B cell (primary cell): Measurements from ENCODE around the gene C1orf87. TPM values are rescaled to one million over a fixed set of nuclear protein-coding genes. Genes with fewer than 3 reads are reported as not detected.

ENCODE experiments used
- ATAC-seq: fragments of 200-7000 bp; cut with Tn5 transposase; one replicate; pipeline ENCODE4 v1.10.0; 2021; ENCODE audit warnings: low read depth, mild to moderate bottlenecking, moderate number of reproducible peaks, moderate library complexity
- CTCF ChIA-PET: fragments of 350-600 bp; sonication (Branson Sonifier 250); formaldehyde crosslinking; loops from one replicate; lab custom pipeline; 2021; ENCODE audit warnings: antibody characterized with exemption, inconsistent platforms; lab: Charles Lee
- POLR2A ChIA-PET: fragments of 350-600 bp; sonication (Branson Sonifier 250); formaldehyde crosslinking; loops from one replicate; lab custom pipeline; 2021; ENCODE audit warnings: antibody characterized with exemption; lab: Charles Lee
- DNase-seq: peaks from one replicate; pipeline ENCODE4 v3.0.0; 2013
- H2AFZ ChIP-seq: 2 replicates; pipeline ENCODE4 v1.6.1; 2012; ENCODE audit warnings: mild to moderate bottlenecking, low read depth, low read length; ENCODE audit not compliant: insufficient read depth, poor library complexity, severe bottlenecking
- H3K27ac ChIP-seq, 2 donors: 1 replicate in 1 of 2; 2 replicates in 1 of 2; pipeline ENCODE4 v1.5.1; 2012 to 2013; ENCODE audit warnings: low read length in 2 of 2, mild to moderate bottlenecking in 2 of 2, moderate library complexity in 1 of 2
- H3K27me3 ChIP-seq, 4 experiments: fragments of 200-600 bp in 1 of 4; sonication (generic) in 1 of 4; replicated peaks in 1 of 4; 1 replicate in 2 of 4; 2 replicates in 2 of 4; pipeline versions ENCODE4 v1.6.1 to v1.7.0; 2013 to 2016; ENCODE audit warnings: low read length in 3 of 4, mild to moderate bottlenecking in 2 of 4, mixed read lengths in 1 of 4, moderate library complexity in 1 of 4; ENCODE audit not compliant: insufficient read depth in 4 of 4, control insufficient read depth in 3 of 4; ENCODE audit errors: control extremely low read depth in 1 of 4
- H3K36me3 ChIP-seq, 2 experiments: replicated peaks in 1 of 2; 1 replicate in 1 of 2; 2 replicates in 1 of 2; pipeline versions ENCODE4 v1.6.1 to v1.7.1; 2013; ENCODE audit warnings: low read length in 1 of 2; ENCODE audit not compliant: insufficient read depth in 2 of 2, control insufficient read depth in 1 of 2; ENCODE audit errors: control extremely low read depth in 1 of 2, extremely low read depth in 1 of 2
- H3K4me1 ChIP-seq, 2 donors: fragments of 200-600 bp in 1 of 2; sonication (generic) in 1 of 2; 1 replicate in 1 of 2; 2 replicates in 1 of 2; pipeline versions ENCODE4 v1.5.1 to v1.6.1; 2013 to 2017; ENCODE audit warnings: low read length in 2 of 2; ENCODE audit not compliant: control insufficient read depth in 2 of 2, insufficient read depth in 2 of 2
- H3K4me2 ChIP-seq: replicated peaks from 2 replicates; pipeline ENCODE3; 2012; ENCODE audit warnings: mild to moderate bottlenecking, low read depth, low read length; ENCODE audit not compliant: poor library complexity, severe bottlenecking
- H3K4me3 ChIP-seq, 5 experiments: fragments of 200-600 bp in 1 of 5; sonication (generic) in 1 of 5; 1 replicate in 3 of 5; 2 replicates in 2 of 5; pipeline versions ENCODE4 v1.5.1 to v1.7.0; 2011 to 2016; ENCODE audit warnings: low read length in 4 of 5, mild to moderate bottlenecking in 4 of 5, low read depth in 2 of 5, control low read depth in 1 of 5, moderate library complexity in 1 of 5; ENCODE audit not compliant: insufficient read depth in 1 of 5; ENCODE audit errors: control extremely low read depth in 1 of 5, extremely low read depth in 1 of 5
- H3K79me2 ChIP-seq: fragments of 200-600 bp; sonication (generic); one replicate; pipeline ENCODE4 v1.6.0; 2016; ENCODE audit warnings: low read length; ENCODE audit not compliant: control insufficient read depth, insufficient read depth
- H3K9ac ChIP-seq: fragments of 200-600 bp; sonication (generic); 2 replicates; pipeline ENCODE4 v1.6.1; 2017; ENCODE audit warnings: mild to moderate bottlenecking, low read length, moderate library complexity
- H3K9me3 ChIP-seq, 3 donors: one replicate each; pipeline versions ENCODE4 v1.6.1 to v1.7.1; 2013; ENCODE audit warnings: low read length in 2 of 3; ENCODE audit not compliant: control insufficient read depth in 2 of 3, insufficient read depth in 1 of 3; ENCODE audit errors: control extremely low read depth in 1 of 3
- H4K20me1 ChIP-seq: 2 replicates; pipeline ENCODE4 v1.6.0; 2012; ENCODE audit warnings: mild to moderate bottlenecking, low read length; ENCODE audit not compliant: insufficient read depth, control insufficient read depth, poor library complexity, severe bottlenecking
- H3K27ac Mint-ChIP-seq: one replicate; pipeline ENCODE4 v1.8.0; 2021; ENCODE audit warnings: mixed read lengths
- H3K27me3 Mint-ChIP-seq: one replicate; pipeline ENCODE4 v1.8.0; 2021; ENCODE audit warnings: mixed read lengths
- H3K4me1 Mint-ChIP-seq: one replicate; pipeline ENCODE4 v1.8.0; 2021; ENCODE audit warnings: mixed read lengths
- H3K4me3 Mint-ChIP-seq: one replicate; pipeline ENCODE4 v1.8.0; 2021; ENCODE audit warnings: mixed read lengths
- H3K9me3 Mint-ChIP-seq: one replicate; pipeline ENCODE4 v1.8.0; 2022; ENCODE audit warnings: mixed read lengths; ENCODE audit not compliant: insufficient read depth
- EZH2 ChIP-seq: IDR thresholded peaks from 2 replicates; pipeline ENCODE4 v1.6.1; 2012; ENCODE audit warnings: borderline replicate concordance, low read depth, mild to moderate bottlenecking, moderate library complexity, low read length; ENCODE audit not compliant: insufficient read depth, poor library complexity, severe bottlenecking
- WGBS: methylation state at CpG from one replicate; pipeline ENCODE4 v1.1.5; 2013; ENCODE audit warnings: missing lambda C conversion rate; ENCODE audit not compliant: insufficient coverage; 5-methylcytosine and 5-hydroxymethylcytosine counted together
- intact Hi-C: fragments of 100-400 bp; cut with micrococcal nuclease; formaldehyde crosslinking; loops from one replicate; pipeline ENCODE4 v1.10.0; 2022
- polyA plus RNA-seq: library from polyadenylated mRNA; depleted of rRNA; stranded (reverse); fragments of >200 nt; gene quantifications from 2 replicates; pipeline ENCODE4 v1.2.3, GENCODE V29; 2012
- total RNA-seq, 2 donors: library from RNA; stranded (reverse); fragments of 120-200 nt in 1 of 2; gene quantifications; 1 replicate in 1 of 2; 2 replicates in 1 of 2; pipeline versions ENCODE4 v1.2.3 to v1.2.4, GENCODE V29; 2013 to 2022
- TF ChIP-seq, protein P1 (sequence below): fragments of 200-600 bp; IDR thresholded peaks from one replicate; pipeline ENCODE4 v1.8.0; 2022; ENCODE audit warnings: antibody characterized with exemption, mild to moderate bottlenecking

C1orf87 gene
- total and polyA plus RNA-seq, 2 donors (not counting 1 experiment from before 2014, with no cell fraction given), result not detected

DNA sequence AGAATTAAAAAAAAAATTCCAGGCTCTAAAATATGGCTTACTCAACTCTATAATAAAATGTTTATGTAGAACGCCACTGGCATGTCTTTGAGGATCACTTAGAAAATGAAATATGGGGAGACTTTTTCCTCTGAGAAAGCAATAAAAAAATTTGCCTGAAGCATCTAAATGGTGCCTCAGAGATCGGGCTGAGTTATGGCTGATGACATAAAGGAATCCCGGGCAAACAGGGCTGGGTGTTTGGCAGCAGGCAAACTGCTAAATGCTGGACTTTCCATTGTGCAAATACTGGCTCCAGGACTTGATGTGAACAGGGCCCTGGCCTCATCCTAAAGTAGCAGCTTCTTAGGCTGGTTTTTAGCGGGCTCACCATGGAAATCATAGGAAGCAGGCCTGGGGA, 44.5 kb upstream of the C1orf87 start:
- TF ChIP-seq EZH2, result no peak
- TF ChIP-seq, protein P1, sequence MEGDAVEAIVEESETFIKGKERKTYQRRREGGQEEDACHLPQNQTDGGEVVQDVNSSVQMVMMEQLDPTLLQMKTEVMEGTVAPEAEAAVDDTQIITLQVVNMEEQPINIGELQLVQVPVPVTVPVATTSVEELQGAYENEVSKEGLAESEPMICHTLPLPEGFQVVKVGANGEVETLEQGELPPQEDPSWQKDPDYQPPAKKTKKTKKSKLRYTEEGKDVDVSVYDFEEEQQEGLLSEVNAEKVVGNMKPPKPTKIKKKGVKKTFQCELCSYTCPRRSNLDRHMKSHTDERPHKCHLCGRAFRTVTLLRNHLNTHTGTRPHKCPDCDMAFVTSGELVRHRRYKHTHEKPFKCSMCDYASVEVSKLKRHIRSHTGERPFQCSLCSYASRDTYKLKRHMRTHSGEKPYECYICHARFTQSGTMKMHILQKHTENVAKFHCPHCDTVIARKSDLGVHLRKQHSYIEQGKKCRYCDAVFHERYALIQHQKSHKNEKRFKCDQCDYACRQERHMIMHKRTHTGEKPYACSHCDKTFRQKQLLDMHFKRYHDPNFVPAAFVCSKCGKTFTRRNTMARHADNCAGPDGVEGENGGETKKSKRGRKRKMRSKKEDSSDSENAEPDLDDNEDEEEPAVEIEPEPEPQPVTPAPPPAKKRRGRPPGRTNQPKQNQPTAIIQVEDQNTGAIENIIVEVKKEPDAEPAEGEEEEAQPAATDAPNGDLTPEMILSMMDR, result no peak
- Histone ChIP-seq H3K4me3 (no peak overlapping the region), H3K4me1 (no peaks in the 10 kb centered on the region), H3K27ac (no peak overlapping the region), H3K79me2 (no peaks in the 10 kb centered on the region), H3K36me3 (no peaks in the 10 kb centered on the region), H3K4me2 (no peak overlapping the region), H4K20me1 (no peaks in the 10 kb centered on the region), H3K9me3 (no peaks in the 10 kb centered on the region), H2AFZ (no peak overlapping the region), H3K9ac (no peak overlapping the region), H3K27me3 (no peaks in the 10 kb centered on the region)
- CTCF ChIA-PET, result no interaction called here
- no peak for DNase-seq
- no peaks in the 10 kb centered on the region for H3K4me1 Mint-ChIP-seq
- POLR2A ChIA-PET, result no interaction called here
- H3K27ac Mint-ChIP-seq, result no peak overlapping the region
- no peaks in the 10 kb centered on the region for H3K27me3 Mint-ChIP-seq
- intact Hi-C loops, result no loop called here
- H3K4me3 Mint-ChIP-seq, result no peak overlapping the region
- no peaks in the 10 kb centered on the region for H3K9me3 Mint-ChIP-seq
- WGBS, result 96% methylated on average over 4 of the region's 4 CpGs
- no peak for ATAC-seq

DNA sequence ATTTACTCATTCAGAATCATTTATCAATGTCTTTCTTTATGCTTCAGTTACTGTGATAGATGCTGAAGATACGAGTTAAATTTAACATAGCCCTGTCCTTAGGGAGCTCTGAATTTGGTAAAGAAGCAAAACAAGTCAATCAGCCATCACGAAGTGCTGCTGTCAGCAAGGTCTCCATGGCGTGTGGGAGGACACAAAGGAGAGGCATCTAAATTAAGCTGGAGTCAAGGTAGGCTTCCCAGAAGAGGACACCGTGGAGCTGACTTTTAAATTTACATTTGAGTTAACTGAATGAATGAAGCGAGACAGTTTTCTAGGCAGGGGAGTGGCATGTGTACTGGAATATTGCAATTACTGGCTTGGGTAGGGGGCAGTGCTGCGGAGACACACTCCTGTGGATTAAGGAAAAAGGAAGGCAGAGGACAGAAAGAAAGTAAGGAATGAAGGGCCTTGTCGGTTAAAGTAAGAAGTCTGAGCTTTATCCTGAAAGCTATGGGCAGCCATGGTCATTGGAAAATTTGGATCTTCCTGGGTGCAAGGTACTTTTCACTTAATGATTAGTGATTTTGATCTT, 41.3 kb upstream of the C1orf87 start:
- H3K4me1 ChIP-seq, result no peaks in the 10 kb centered on the region
- no peaks in the 10 kb centered on the region for H3K79me2 ChIP-seq
- H3K4me3 ChIP-seq, result no peak overlapping the region
- no peak overlapping the region for H3K27ac ChIP-seq
- CTCF ChIA-PET, result interaction anchor here (1.5 kb wide), 1 partner anchor 9 kb away, joined by 3 read pairs; no protein-coding TSS in a partner anchor
- TF ChIP-seq, protein P1, result no peak
- TF ChIP-seq EZH2, result no peak
- H3K4me2 ChIP-seq, result no peak overlapping the region
- H3K27me3 ChIP-seq, result no peaks in the 10 kb centered on the region
- no peaks in the 10 kb centered on the region for H4K20me1 ChIP-seq
- no peak overlapping the region for H2AFZ ChIP-seq
- Mint-ChIP-seq H3K27me3 (peaks cover 3% of the 10 kb centered on the region), H3K9me3 (peaks cover 3% of the 10 kb centered on the region), H3K4me1 (no peaks in the 10 kb centered on the region), H3K27ac (no peak overlapping the region), H3K4me3 (no peak overlapping the region)
- ATAC-seq (no peak), DNase-seq (no peak)
- H3K36me3 ChIP-seq, result no peaks in the 10 kb centered on the region
- intact Hi-C loops, result no loop called here
- POLR2A ChIA-PET, result no interaction called here
- 70% methylated on average over 6 of the region's 7 CpGs for WGBS
- H3K9ac ChIP-seq, result no peak overlapping the region
- H3K9me3 ChIP-seq, result no peaks in the 10 kb centered on the region
